Trophoblast cell (in vitro differentiated cells and primary cell): ENCODE results near the gene ZNF334.

Source experiments
- DNase-seq, 2 donors: peaks; one replicate each; pipeline ENCODE4 v3.0.0-alpha.2; 2016
- H2AFZ ChIP-seq: 2 replicates; pipeline ENCODE4 v1.6.1; 2013; ENCODE audit warnings: low read length, moderate library complexity, mild to moderate bottlenecking; ENCODE audit not compliant: insufficient read depth, poor library complexity
- H2AK5ac ChIP-seq: 2 replicates; pipeline ENCODE4 v1.6.1; 2013; ENCODE audit warnings: mild to moderate bottlenecking, low read length
- H2BK120ac ChIP-seq: 2 replicates; pipeline ENCODE4 v1.6.1; 2013; ENCODE audit warnings: low read length, mild to moderate bottlenecking, moderate library complexity; ENCODE audit not compliant: insufficient read depth, poor library complexity
- H2BK12ac ChIP-seq: 2 replicates; pipeline ENCODE4 v1.6.1; 2013; ENCODE audit warnings: mild to moderate bottlenecking, low read length, moderate library complexity
- H2BK5ac ChIP-seq: 2 replicates; pipeline ENCODE4 v1.6.1; 2013; ENCODE audit warnings: low read length, low read depth, moderate library complexity, mild to moderate bottlenecking; ENCODE audit not compliant: poor library complexity
- H3K14ac ChIP-seq: 2 replicates; pipeline ENCODE4 v1.6.1; 2013; ENCODE audit warnings: mild to moderate bottlenecking, low read length
- H3K18ac ChIP-seq: 2 replicates; pipeline ENCODE4 v1.6.1; 2013; ENCODE audit warnings: mild to moderate bottlenecking, low read length
- H3K23ac ChIP-seq: 2 replicates; pipeline ENCODE4 v1.6.1; 2013; ENCODE audit warnings: low read length
- H3K27ac ChIP-seq: 2 replicates; pipeline ENCODE4 v1.5.1; 2013; ENCODE audit warnings: low read depth, mild to moderate bottlenecking, inconsistent platforms, low read length, moderate library complexity
- H3K27me3 ChIP-seq: 2 replicates; pipeline ENCODE4 v1.6.1; 2013; ENCODE audit warnings: inconsistent platforms, mild to moderate bottlenecking, low read length, moderate library complexity; ENCODE audit not compliant: insufficient read depth
- H3K36me3 ChIP-seq, 2 experiments: 1 replicate in 1 of 2; 2 replicates in 1 of 2; pipeline ENCODE4 v1.6.1; 2013; ENCODE audit warnings: low read length in 2 of 2, mild to moderate bottlenecking in 2 of 2, moderate library complexity in 1 of 2; ENCODE audit not compliant: insufficient read depth in 2 of 2, control insufficient read depth in 1 of 2
- H3K4ac ChIP-seq: 2 replicates; pipeline ENCODE4 v1.6.1; 2013; ENCODE audit warnings: low read depth, mild to moderate bottlenecking, low read length, moderate library complexity
- H3K4me1 ChIP-seq, 2 experiments: 1 replicate in 1 of 2; 2 replicates in 1 of 2; pipeline ENCODE4 v1.6.1; 2013; ENCODE audit warnings: low read length in 2 of 2, mild to moderate bottlenecking in 2 of 2, moderate library complexity in 1 of 2; ENCODE audit not compliant: insufficient read depth in 2 of 2, control insufficient read depth in 1 of 2
- H3K4me2 ChIP-seq: 2 replicates; pipeline ENCODE4 v1.6.1; 2013; ENCODE audit warnings: inconsistent platforms, mild to moderate bottlenecking, low read length, moderate library complexity
- H3K4me3 ChIP-seq: 2 replicates; pipeline ENCODE4 v1.5.1; 2013; ENCODE audit warnings: mild to moderate bottlenecking, low read depth, low read length, inconsistent platforms
- H3K79me1 ChIP-seq: one replicate; pipeline ENCODE4 v1.6.1; 2013; ENCODE audit warnings: low read length
- H3K79me2 ChIP-seq: 2 replicates; pipeline ENCODE4 v1.6.1; 2013; ENCODE audit warnings: low read length, mild to moderate bottlenecking; ENCODE audit not compliant: control insufficient read depth, insufficient read depth, poor library complexity
- H3K9ac ChIP-seq: 2 replicates; pipeline ENCODE4 v1.6.1; 2013; ENCODE audit warnings: mild to moderate bottlenecking, low read length
- H3K9me3 ChIP-seq: 2 replicates; pipeline ENCODE4 v1.6.1; 2013; ENCODE audit warnings: low read depth, mild to moderate bottlenecking, control low read depth, inconsistent platforms, low read length; ENCODE audit not compliant: insufficient read depth
- H4K12ac ChIP-seq: 2 replicates; pipeline ENCODE4 v1.6.1; 2013; ENCODE audit warnings: low read depth, mild to moderate bottlenecking, low read length, moderate library complexity
- H4K8ac ChIP-seq: 2 replicates; pipeline ENCODE4 v1.6.1; 2013; ENCODE audit warnings: low read depth, mild to moderate bottlenecking, low read length, moderate library complexity
- H4K91ac ChIP-seq: one replicate; pipeline ENCODE4 v1.6.1; 2013; ENCODE audit warnings: low read depth, mild to moderate bottlenecking, low read length, moderate library complexity
- WGBS: extraction: QIAGEN DNeasy Blood & Tissue Kit; methylation state at CpG from one replicate; pipeline ENCODE4 v1.1.7; 2013; ENCODE audit warnings: missing lambda C conversion rate; ENCODE audit not compliant: insufficient read length, insufficient coverage; ENCODE audit errors: extremely low coverage; 5-methylcytosine and 5-hydroxymethylcytosine counted together

Gene ZNF334

DNA sequence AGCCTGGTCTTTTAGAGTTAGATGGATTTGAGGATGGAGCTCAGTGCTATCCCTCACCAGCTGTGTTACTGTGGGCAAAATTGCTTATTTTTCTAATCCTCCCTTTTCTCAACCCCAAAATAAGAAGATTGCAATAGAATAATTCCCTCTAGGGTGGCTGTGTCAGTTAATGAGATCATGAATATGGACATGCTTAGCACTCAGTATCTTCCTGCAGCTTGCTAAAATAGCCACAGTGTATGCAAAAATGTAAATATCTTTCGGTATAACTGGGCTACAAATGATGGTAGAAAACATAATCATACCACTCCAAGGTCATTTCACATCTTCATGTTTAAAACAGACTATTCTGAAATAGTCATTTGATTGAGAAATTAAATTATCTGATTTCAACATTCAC, 35.7 kb downstream of the ZNF334 start:
- WGBS, result no CpG with 5 or more reads among the region's 1 CpG
- H2AK5ac ChIP-seq, result no peak overlapping the region
- H3K18ac ChIP-seq, result no peak overlapping the region
- H3K4me2 ChIP-seq, result no peak overlapping the region
- H4K91ac ChIP-seq, result no peak overlapping the region
- H4K12ac ChIP-seq, result no peak overlapping the region
- H3K14ac ChIP-seq, result no peak overlapping the region
- no peaks in the 10 kb centered on the region for H3K4me1 ChIP-seq
- no peak overlapping the region for H3K23ac ChIP-seq
- no peaks in the 10 kb centered on the region for H3K79me2 ChIP-seq
- H2BK12ac ChIP-seq, result no peak overlapping the region
- H3K27me3 ChIP-seq, result no peaks in the 10 kb centered on the region
- H3K79me1 ChIP-seq, result no peaks in the 10 kb centered on the region
- H3K9ac ChIP-seq, result no peak overlapping the region
- H2BK120ac ChIP-seq, result no peak overlapping the region
- no peak overlapping the region for H4K8ac ChIP-seq
- no peak overlapping the region for H3K4me3 ChIP-seq
- no peaks in the 10 kb centered on the region for H3K9me3 ChIP-seq
- no peak overlapping the region for H2AFZ ChIP-seq
- H2BK5ac ChIP-seq, result no peak overlapping the region
- H3K36me3 ChIP-seq, result peaks cover 2% of the 10 kb centered on the region in 2 experiments
- DNase-seq, result no peak
- H3K4ac ChIP-seq, result no peak overlapping the region
- no peak overlapping the region for H3K27ac ChIP-seq

DNA sequence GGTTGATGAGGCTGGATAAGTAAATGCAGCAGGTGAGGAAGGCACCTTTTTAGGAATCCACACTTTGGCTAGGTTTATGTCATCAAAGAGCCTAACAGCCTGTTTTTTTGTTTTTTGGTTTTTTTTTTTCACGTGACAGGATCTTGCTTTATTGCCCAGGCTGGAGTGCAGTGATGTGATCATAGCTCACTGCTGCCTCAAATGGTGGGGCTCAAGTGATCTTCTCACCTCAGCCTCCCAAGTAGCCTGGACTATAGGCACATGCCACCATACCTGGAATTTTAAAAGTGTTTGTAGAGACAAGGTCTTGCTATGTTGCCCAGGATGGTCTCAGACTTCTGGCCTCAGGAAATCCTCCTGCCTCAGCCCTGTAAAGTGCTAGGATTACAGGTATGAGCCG, 36.1 kb downstream of the ZNF334 start:
- no peaks in the 10 kb centered on the region for H3K79me1 ChIP-seq
- H3K4me2 ChIP-seq, result no peak overlapping the region
- no peak overlapping the region for H2BK12ac ChIP-seq
- H2BK120ac ChIP-seq, result no peak overlapping the region
- no peaks in the 10 kb centered on the region for H3K4me1 ChIP-seq
- no peak overlapping the region for H3K4me3 ChIP-seq
- peaks cover 2% of the 10 kb centered on the region in 2 experiments for H3K36me3 ChIP-seq
- WGBS, result no CpG with 5 or more reads among the region's 2 CpGs
- H4K8ac ChIP-seq, result no peak overlapping the region
- H3K9ac ChIP-seq, result no peak overlapping the region
- H3K14ac ChIP-seq, result no peak overlapping the region
- H3K23ac ChIP-seq, result no peak overlapping the region
- no peak overlapping the region for H3K4ac ChIP-seq
- no peaks in the 10 kb centered on the region for H3K27me3 ChIP-seq
- H2AK5ac ChIP-seq, result no peak overlapping the region
- H2BK5ac ChIP-seq, result no peak overlapping the region
- no peak overlapping the region for H4K12ac ChIP-seq
- no peak for DNase-seq
- no peaks in the 10 kb centered on the region for H3K9me3 ChIP-seq
- H3K27ac ChIP-seq, result no peak overlapping the region
- no peak overlapping the region for H3K18ac ChIP-seq
- H4K91ac ChIP-seq, result no peak overlapping the region
- H2AFZ ChIP-seq, result no peak overlapping the region
- H3K79me2 ChIP-seq, result no peaks in the 10 kb centered on the region

DNA sequence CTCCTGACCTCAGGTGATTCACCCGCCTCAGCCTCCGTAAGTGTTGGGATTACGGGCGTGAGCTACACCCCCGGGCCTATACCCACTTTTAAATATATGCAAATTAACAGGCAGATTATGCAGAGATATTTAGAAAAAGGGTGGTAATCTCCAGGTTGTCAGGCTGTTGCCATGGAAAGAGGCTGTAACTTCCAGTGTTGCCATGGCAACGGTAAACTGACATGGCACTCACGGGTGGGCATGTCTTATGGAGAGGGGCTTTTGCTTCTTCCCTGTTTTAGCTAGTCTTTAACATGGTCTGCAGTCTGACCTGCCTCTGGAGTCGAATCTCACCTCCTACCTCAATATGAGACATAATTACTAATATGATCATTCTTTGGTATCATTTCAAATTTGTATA, 44.9 kb downstream of the ZNF334 start:
- Histone ChIP-seq H3K4me3 (no peak overlapping the region), H3K4me2 (no peak overlapping the region), H3K36me3 (no peaks in the 10 kb centered on the region), H3K23ac (no peak overlapping the region), H4K8ac (no peak overlapping the region), H3K9ac (no peak overlapping the region), H4K12ac (no peak overlapping the region), H3K4me1 (no peaks in the 10 kb centered on the region), H3K18ac (no peak overlapping the region), H3K14ac (no peak overlapping the region), H2BK120ac (no peak overlapping the region), H2AFZ (no peak overlapping the region), H3K4ac (no peak overlapping the region), H3K27me3 (no peaks in the 10 kb centered on the region), H4K91ac (no peak overlapping the region), H3K79me2 (no peaks in the 10 kb centered on the region), H2AK5ac (no peak overlapping the region), H2BK5ac (no peak overlapping the region), H3K27ac (no peak overlapping the region), H2BK12ac (no peak overlapping the region), H3K79me1 (no peaks in the 10 kb centered on the region), H3K9me3 (no peaks in the 10 kb centered on the region)
- no peak for DNase-seq
- WGBS, result no CpG with 5 or more reads among the region's 8 CpGs

DNA sequence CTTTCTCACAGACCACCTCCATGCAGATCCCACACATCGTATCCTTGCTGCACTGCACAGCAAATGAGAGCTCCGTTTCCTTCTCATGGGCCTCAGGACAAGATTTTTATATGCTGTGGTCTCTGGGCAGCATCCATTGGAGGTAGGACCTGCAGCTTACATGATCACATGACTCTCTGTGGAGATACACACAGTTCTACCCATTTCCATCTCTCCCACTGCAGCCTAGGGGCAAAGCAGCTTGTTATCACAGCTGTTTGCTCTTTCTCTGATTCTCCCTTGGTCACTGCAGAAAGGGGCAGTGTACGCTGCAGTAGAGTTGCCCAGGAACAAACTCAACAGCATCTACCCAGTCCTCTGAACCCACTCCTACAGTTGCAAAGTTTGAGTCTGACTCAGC, 48.9 kb downstream of the ZNF334 start:
- Histone ChIP-seq H4K12ac (no peak overlapping the region), H3K27me3 (no peaks in the 10 kb centered on the region), H2BK12ac (no peak overlapping the region), H4K8ac (no peak overlapping the region), H2BK120ac (no peak overlapping the region), H2AK5ac (no peak overlapping the region), H3K79me2 (no peaks in the 10 kb centered on the region), H3K9me3 (no peaks in the 10 kb centered on the region), H3K79me1 (no peaks in the 10 kb centered on the region), H3K4ac (no peak overlapping the region), H3K9ac (no peak overlapping the region), H3K14ac (no peak overlapping the region), H3K36me3 (no peaks in the 10 kb centered on the region), H4K91ac (no peak overlapping the region), H3K27ac (no peak overlapping the region), H3K4me3 (no peak overlapping the region), H2BK5ac (no peak overlapping the region), H3K4me1 (no peaks in the 10 kb centered on the region), H3K23ac (no peak overlapping the region), H3K18ac (no peak overlapping the region), H3K4me2 (no peak overlapping the region), H2AFZ (no peak overlapping the region)
- WGBS, result no CpG with 5 or more reads among the region's 3 CpGs
- DNase-seq, result no peak
